ENCODE results near the gene CAPRIN2.

The CAPRIN2 gene

DNA sequence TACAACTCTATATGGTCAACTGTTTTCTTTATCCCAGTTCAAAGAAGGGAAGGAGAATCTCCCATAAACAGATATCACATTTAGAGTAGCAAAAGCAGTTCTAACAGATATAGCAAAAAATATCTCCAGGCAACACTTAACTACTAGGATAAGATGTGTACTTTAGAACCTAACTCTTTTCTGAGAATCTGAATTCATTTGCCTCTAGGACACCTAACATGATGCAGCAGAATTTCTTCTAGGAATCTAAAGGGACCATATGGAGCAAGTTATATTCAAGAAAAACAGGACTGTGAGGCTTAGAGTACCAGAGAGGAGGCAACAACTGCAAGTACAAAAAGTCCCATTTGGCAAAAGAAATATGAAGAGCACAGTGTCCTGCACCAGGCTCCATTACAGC lies 24.4 kb upstream of the CAPRIN2 start:
- H3K36me3 ChIP-seq (ENCODE audit: insufficient read depth, low read length) = no peaks in the 10 kb centered on the region
- no peak for TF ChIP-seq POLR2AphosphoS5 (IDR thresholded peaks at IDR 0.05; ENCODE audit: borderline replicate concordance, low read depth, low read length)
- no peak for TF ChIP-seq FOXP2 (optimal IDR thresholded peaks at IDR 0.05; ENCODE audit: control extremely low read depth, extremely low read length, insufficient read depth)
- TF ChIP-seq EZH2 (IDR thresholded peaks at IDR 0.05) = no peak
- no peak overlapping the region for H3K9ac ChIP-seq (ENCODE audit: insufficient read length)
- H3K4me3 ChIP-seq = no peak overlapping the region
- H3K9me3 ChIP-seq (ENCODE audit: low read depth, low read length) = peaks cover 5% of the 10 kb centered on the region
- DNase-seq (ENCODE audit: low read depth, low spot score) = no peak
- no peak overlapping the region for H3K27ac ChIP-seq

DNA sequence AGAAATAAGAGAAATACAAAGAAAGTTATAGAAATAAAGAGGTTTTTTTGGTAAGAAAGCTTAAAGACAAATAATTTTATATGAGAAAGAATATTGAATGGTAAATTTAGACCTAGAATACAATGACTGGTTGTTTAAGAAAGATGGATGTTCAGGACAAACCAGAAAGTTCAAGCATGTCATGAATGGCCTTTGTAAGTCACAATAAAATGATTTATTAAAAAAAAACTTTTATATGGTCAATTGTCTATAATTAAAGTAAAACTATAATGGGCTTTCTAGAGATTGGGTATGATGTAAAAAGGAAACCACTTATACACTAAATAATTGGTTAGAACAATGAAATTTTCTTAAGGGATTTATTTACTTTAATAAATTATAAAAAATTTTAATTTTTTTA lies 19.8 kb upstream of the CAPRIN2 start:
- no peak overlapping the region for H3K9ac ChIP-seq (ENCODE audit: insufficient read length)
- peaks cover 5% of the 10 kb centered on the region for H3K9me3 ChIP-seq (ENCODE audit: low read depth, low read length)
- no peak for DNase-seq (ENCODE audit: low read depth, low spot score)
- H3K27ac ChIP-seq = no peak overlapping the region
- TF ChIP-seq POLR2AphosphoS5 (IDR thresholded peaks at IDR 0.05; ENCODE audit: borderline replicate concordance, low read depth, low read length) = no peak
- TF ChIP-seq FOXP2 (optimal IDR thresholded peaks at IDR 0.05; ENCODE audit: control extremely low read depth, extremely low read length, insufficient read depth) = no peak
- no peak for TF ChIP-seq EZH2 (IDR thresholded peaks at IDR 0.05)
- no peaks in the 10 kb centered on the region for H3K36me3 ChIP-seq (ENCODE audit: insufficient read depth, low read length)
- no peak overlapping the region for H3K4me3 ChIP-seq

DNA sequence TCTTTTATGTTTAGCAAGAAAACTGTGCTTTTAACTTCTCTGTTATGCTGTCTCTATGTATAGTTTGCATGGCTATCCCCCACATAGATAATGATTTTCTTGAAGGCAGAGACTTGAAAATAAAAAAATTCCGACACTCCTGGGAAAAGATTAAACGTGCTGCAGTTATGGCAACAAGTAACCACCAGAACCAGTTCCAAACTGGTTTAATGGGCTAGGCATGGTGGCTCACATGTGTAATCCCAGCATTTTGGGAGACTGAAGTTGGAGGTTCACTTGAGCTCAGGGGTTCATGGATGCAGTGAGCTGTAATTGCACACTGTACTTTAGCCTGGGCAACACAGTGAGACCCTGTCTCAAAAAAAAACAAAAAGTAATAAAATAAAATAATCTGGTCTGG lies 15.1 kb upstream of the CAPRIN2 start:
- DNase-seq (ENCODE audit: low read depth, low spot score) = no peak
- Histone ChIP-seq H3K4me3 (no peak overlapping the region), H3K27ac (no peak overlapping the region), H3K9ac (ENCODE audit: insufficient read length) (no peak overlapping the region), H3K36me3 (ENCODE audit: insufficient read depth, low read length) (no peaks in the 10 kb centered on the region), H3K9me3 (ENCODE audit: low read depth, low read length) (no peaks in the 10 kb centered on the region)
- TF ChIP-seq EZH2 (IDR thresholded peaks at IDR 0.05) = no peak
- no peak for TF ChIP-seq POLR2AphosphoS5 (IDR thresholded peaks at IDR 0.05; ENCODE audit: borderline replicate concordance, low read depth, low read length)
- no peak for TF ChIP-seq FOXP2 (optimal IDR thresholded peaks at IDR 0.05; ENCODE audit: control extremely low read depth, extremely low read length, insufficient read depth)

DNA sequence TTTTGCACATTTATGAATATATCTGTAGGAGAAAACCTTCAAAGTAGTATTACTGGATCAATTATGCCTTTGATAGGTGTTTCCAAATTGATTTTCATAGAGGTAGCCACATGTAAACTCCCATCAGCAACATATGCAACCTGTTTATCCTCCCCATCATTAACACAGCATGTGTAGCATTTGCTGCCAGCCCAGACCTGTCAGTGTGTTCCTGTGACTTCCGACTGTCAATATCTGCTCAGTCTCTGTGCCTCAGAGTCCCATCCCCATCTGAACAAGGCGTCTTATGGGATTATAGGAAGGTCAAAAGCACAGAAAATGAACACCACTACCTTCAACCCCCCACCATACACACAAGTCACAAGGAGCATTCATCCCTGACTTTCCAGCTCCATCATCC lies 9.5 kb upstream of the CAPRIN2 start:
- H3K27ac ChIP-seq = no peak overlapping the region
- no peak for DNase-seq (ENCODE audit: low read depth, low spot score)
- peak overlapping the region; percentile 46 for H3K4me3 ChIP-seq
- no peak overlapping the region for H3K9ac ChIP-seq (ENCODE audit: insufficient read length)
- no peaks in the 10 kb centered on the region for H3K36me3 ChIP-seq (ENCODE audit: insufficient read depth, low read length)
- TF ChIP-seq POLR2AphosphoS5 (IDR thresholded peaks at IDR 0.05; ENCODE audit: borderline replicate concordance, low read depth, low read length) (no peak), FOXP2 (optimal IDR thresholded peaks at IDR 0.05; ENCODE audit: control extremely low read depth, extremely low read length, insufficient read depth) (no peak), EZH2 (IDR thresholded peaks at IDR 0.05) (no peak)
- no peaks in the 10 kb centered on the region for H3K9me3 ChIP-seq (ENCODE audit: low read depth, low read length)

DNA sequence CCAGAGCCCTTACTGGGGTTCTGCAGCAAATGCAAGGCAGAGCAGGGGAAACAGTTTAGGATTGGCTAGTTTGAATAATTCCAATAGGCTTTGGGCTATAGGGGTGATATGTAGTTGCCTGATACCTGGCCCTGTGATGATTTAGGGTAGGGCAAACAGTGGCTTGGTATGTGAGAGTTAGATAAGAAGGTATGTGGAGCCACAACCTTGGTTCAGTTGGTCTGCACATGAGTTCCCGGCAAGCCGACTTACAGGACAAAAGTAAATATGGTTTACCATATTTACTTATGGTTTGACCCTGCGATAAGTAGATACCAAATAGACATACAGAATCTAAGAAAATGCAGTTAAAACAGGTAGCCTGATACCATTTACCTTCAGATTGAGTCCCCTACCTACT lies 8.3 kb upstream of the CAPRIN2 start:
- no peak overlapping the region for H3K4me3 ChIP-seq
- H3K27ac ChIP-seq = no peak overlapping the region
- DNase-seq (ENCODE audit: low read depth, low spot score) = no peak
- H3K9ac ChIP-seq (ENCODE audit: insufficient read length) = no peak overlapping the region
- TF ChIP-seq EZH2 (IDR thresholded peaks at IDR 0.05) = no peak
- TF ChIP-seq POLR2AphosphoS5 (IDR thresholded peaks at IDR 0.05; ENCODE audit: borderline replicate concordance, low read depth, low read length) = no peak
- no peak for TF ChIP-seq FOXP2 (optimal IDR thresholded peaks at IDR 0.05; ENCODE audit: control extremely low read depth, extremely low read length, insufficient read depth)
- H3K9me3 ChIP-seq (ENCODE audit: low read depth, low read length) = no peaks in the 10 kb centered on the region
- no peaks in the 10 kb centered on the region for H3K36me3 ChIP-seq (ENCODE audit: insufficient read depth, low read length)

DNA sequence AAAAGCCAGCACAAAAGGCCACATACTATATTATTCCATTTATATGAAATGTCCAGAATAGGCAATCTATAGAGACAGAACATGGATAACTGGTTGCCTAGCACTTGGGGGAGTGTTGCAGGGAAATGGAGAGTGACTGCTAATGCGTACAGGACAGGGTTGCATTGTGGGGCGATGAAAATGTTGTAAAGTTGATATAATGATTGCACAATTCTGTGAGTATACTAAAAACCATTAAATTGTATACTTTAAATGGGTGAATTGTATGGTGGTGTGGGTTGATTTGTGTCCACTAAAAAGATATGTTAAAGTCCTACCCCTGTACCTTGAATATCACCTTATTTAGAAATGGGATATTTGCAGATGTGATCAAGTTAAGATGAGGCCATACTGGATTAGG lies 7.0 kb upstream of the CAPRIN2 start:
- no peak overlapping the region for H3K27ac ChIP-seq
- TF ChIP-seq FOXP2 (optimal IDR thresholded peaks at IDR 0.05; ENCODE audit: control extremely low read depth, extremely low read length, insufficient read depth) = no peak
- no peak for TF ChIP-seq EZH2 (IDR thresholded peaks at IDR 0.05)
- no peak for TF ChIP-seq POLR2AphosphoS5 (IDR thresholded peaks at IDR 0.05; ENCODE audit: borderline replicate concordance, low read depth, low read length)

DNA sequence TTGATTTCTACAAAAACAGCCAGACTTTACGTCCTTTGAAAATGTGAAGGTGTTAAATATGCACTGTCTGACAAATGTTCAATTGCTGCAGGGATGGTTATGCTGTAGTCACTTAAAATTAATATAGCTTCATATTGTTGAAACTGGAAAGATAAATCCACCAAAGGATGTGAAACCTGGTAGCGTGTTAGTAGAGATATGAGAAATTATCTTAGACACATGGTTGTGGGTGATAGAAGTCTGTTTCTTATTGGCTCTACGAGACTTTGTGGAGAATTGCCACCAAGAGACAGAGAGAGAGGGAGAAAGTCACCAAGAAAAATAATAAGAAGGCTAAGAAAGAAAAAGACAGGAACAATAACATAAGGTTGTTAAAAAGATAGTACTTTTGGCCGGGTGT lies 2.6 kb upstream of the CAPRIN2 start:
- no peaks in the 10 kb centered on the region for H3K36me3 ChIP-seq (ENCODE audit: insufficient read depth, low read length)
- no peak overlapping the region for H3K9ac ChIP-seq (ENCODE audit: insufficient read length)
- H3K4me3 ChIP-seq = no peak overlapping the region
- no peak overlapping the region for H3K27ac ChIP-seq
- no peak for DNase-seq (ENCODE audit: low read depth, low spot score)
- no peaks in the 10 kb centered on the region for H3K9me3 ChIP-seq (ENCODE audit: low read depth, low read length)
- TF ChIP-seq FOXP2 (optimal IDR thresholded peaks at IDR 0.05; ENCODE audit: control extremely low read depth, extremely low read length, insufficient read depth) (no peak), POLR2AphosphoS5 (IDR thresholded peaks at IDR 0.05; ENCODE audit: borderline replicate concordance, low read depth, low read length) (no peak), EZH2 (IDR thresholded peaks at IDR 0.05) (no peak)

More for the DNA sequence above, 7.0 kb upstream of the CAPRIN2 start:
- H3K9ac ChIP-seq (ENCODE audit: insufficient read length) = no peak overlapping the region
- no peak overlapping the region for H3K4me3 ChIP-seq
- no peaks in the 10 kb centered on the region for H3K9me3 ChIP-seq (ENCODE audit: low read depth, low read length)
- no peak for DNase-seq (ENCODE audit: low read depth, low spot score)
- no peaks in the 10 kb centered on the region for H3K36me3 ChIP-seq (ENCODE audit: insufficient read depth, low read length)

DNA sequence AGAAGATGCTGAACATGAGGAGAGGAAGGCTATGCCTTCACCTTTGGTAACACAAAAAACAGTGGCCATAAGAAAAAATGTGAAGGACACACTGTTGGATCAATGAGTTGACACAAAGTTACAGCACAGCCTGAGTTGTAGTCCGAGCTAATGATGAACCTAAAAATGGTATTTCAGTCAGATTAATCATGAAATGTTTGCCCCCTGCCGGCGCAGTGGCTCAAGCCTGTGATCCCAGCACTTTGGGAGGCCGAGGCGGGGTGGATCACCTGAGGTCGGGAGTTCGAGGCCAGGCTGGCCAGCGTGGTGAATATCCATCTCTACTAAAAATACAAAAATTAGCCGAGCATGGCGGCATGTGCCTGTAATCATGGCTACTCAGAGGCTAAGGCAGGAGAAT lies 1.3 kb upstream of the CAPRIN2 start:
- no peak for DNase-seq (ENCODE audit: low read depth, low spot score)
- Histone ChIP-seq H3K9ac (ENCODE audit: insufficient read length) (no peak overlapping the region), H3K27ac (no peak overlapping the region), H3K4me3 (no peak overlapping the region), H3K36me3 (ENCODE audit: insufficient read depth, low read length) (no peaks in the 10 kb centered on the region), H3K9me3 (ENCODE audit: low read depth, low read length) (no peaks in the 10 kb centered on the region)
- no peak for TF ChIP-seq FOXP2 (optimal IDR thresholded peaks at IDR 0.05; ENCODE audit: control extremely low read depth, extremely low read length, insufficient read depth)
- no peak for TF ChIP-seq POLR2AphosphoS5 (IDR thresholded peaks at IDR 0.05; ENCODE audit: borderline replicate concordance, low read depth, low read length)
- no peak for TF ChIP-seq EZH2 (IDR thresholded peaks at IDR 0.05)

DNA sequence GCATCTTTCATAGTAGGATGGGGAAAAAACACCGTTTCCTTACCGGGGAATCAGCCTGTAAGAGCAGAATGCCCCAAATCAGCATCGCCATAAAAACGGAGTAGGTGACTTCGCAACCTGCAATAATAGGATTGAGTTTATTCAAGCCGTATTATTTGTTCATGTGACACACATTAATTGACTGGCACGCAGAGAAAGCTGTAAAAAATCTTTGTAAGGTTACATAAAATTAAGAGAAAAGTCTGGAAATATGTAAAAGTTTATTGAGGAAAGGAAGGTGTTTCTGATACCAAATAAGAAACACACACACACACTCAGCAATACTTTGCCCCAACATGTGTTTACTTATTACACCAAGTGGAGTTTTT lies 628 bp upstream of the CAPRIN2 start:
- no peaks in the 10 kb centered on the region for H3K36me3 ChIP-seq (ENCODE audit: insufficient read depth, low read length)
- no peak overlapping the region for H3K27ac ChIP-seq
- TF ChIP-seq POLR2AphosphoS5 (IDR thresholded peaks at IDR 0.05; ENCODE audit: borderline replicate concordance, low read depth, low read length) (no peak), FOXP2 (optimal IDR thresholded peaks at IDR 0.05; ENCODE audit: control extremely low read depth, extremely low read length, insufficient read depth) (no peak), EZH2 (IDR thresholded peaks at IDR 0.05) (no peak)
- H3K9ac ChIP-seq (ENCODE audit: insufficient read length) = peak overlapping the region; percentile 74
- no peaks in the 10 kb centered on the region for H3K9me3 ChIP-seq (ENCODE audit: low read depth, low read length)
- no peak for DNase-seq (ENCODE audit: low read depth, low spot score)
- peak overlapping the region; percentile 85 for H3K4me3 ChIP-seq
